Stimulated activated CD8-positive, alpha-beta memory T cell treated with anti-CD3 and anti-CD28 coated beads, Interleukin-4, amount 100 ng/mL, for 24 hours (primary cell): ENCODE measurements around the gene PTGER2.

Source experiments
- DNase-seq: peaks from one replicate; pipeline ENCODE4 v3.0.0-alpha.2; 2020; ENCODE audit warnings: low read depth

Gene PTGER2

GRCh38 chr14:52377940-52378339 lies 63.8 kb downstream of the PTGER2 start:
- DNase-seq, result no peak
